T-helper 2 cell treated with Interferon-gamma antibody and Interleukin-4, amounts not matched to agents 100 ng/mL and 5 ng/mL, for 36 hours (primary cell): ENCODE measurements around the gene TENM4. TPM values are rescaled to one million over a fixed set of nuclear protein-coding genes. Genes with fewer than 3 reads are reported as not detected.
"Not testable (repeated sequence)": the region's sequence is repeated elsewhere in the genome, so short reads cannot be mapped to it uniquely, and the experiment has no call there.

ENCODE experiments used
- intact Hi-C: fragments of 100-400 bp; cut with micrococcal nuclease; formaldehyde crosslinking; loops from one replicate; pipeline ENCODE4 v1.15.1; 2023
- total RNA-seq: library from RNA; stranded (reverse); gene quantifications from 2 replicates; pipeline ENCODE4 v1.2.3, GENCODE V29; 2022

TENM4 gene
- total RNA-seq, 1 donor from 2014 or later: not detected

DNA sequence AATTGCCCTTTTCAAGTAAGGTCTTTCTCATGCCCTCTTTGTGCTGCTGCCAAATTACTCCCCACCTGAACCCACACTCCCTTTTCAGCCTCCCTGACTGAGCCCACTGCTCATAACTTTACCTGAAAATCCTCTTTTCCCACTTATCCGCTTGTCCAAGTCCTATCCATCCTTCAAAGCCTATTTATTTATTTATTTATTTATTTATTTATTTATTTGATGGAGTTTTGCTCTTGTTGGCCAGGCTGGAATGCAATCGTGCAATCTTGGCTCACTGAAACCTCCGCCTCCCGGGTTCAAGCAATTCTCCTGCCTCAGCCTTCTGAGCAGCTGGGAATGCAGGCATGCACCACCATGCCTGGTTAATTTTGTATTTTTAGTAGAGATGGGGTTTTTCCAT, 613.5 kb downstream of the TENM4 start:
- intact Hi-C loops: not testable (repeated sequence)

GRCh38 chr11:78825591-78826020, 615.2 kb downstream of the TENM4 start:
- intact Hi-C loops: no loop called here

DNA sequence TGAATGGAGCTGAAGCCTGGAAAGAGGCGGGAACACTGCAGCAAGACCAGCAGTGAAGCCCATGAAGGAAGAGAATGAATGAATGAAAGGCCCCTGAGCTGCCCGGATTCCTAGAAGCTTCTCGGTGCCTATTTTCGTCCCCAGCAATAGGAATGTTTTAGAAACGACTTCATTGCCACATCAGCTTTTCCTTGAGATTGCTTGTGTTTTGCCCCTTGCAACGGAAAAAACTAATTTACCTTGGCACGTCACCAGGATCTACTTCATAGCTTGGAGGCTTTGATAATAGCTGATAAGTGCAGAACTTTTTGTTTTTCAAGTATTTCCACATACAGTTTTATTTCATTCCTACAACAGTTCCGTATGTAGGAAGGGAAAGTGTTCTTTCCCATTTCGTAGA, 617.2 kb downstream of the TENM4 start:
- intact Hi-C loops: no loop called here

DNA sequence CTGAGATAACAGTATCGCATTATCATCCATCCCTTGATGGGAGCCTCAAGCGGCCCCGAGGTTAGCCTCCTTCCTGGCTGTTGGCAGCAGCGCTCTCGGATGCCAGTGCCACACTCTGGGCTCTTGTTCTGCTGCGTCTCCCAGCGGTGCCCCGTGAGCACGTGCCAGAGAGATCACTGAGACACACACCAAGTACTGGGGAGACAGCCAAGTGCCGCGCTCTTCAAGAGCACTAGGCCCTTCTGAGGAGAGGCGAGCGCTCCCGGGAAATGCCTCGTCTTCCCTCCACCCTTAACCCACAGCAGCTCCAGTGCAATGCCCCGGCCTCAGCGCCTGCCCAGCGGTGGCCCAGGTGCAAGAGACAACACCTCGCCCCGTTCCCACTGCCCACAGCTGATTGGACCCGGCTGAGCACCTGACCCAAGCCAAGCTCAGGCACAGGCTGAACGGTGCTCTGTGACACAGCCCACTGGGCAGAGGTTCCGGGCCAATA, 617.9 kb downstream of the TENM4 start:
- intact Hi-C loops: no loop called here

DNA sequence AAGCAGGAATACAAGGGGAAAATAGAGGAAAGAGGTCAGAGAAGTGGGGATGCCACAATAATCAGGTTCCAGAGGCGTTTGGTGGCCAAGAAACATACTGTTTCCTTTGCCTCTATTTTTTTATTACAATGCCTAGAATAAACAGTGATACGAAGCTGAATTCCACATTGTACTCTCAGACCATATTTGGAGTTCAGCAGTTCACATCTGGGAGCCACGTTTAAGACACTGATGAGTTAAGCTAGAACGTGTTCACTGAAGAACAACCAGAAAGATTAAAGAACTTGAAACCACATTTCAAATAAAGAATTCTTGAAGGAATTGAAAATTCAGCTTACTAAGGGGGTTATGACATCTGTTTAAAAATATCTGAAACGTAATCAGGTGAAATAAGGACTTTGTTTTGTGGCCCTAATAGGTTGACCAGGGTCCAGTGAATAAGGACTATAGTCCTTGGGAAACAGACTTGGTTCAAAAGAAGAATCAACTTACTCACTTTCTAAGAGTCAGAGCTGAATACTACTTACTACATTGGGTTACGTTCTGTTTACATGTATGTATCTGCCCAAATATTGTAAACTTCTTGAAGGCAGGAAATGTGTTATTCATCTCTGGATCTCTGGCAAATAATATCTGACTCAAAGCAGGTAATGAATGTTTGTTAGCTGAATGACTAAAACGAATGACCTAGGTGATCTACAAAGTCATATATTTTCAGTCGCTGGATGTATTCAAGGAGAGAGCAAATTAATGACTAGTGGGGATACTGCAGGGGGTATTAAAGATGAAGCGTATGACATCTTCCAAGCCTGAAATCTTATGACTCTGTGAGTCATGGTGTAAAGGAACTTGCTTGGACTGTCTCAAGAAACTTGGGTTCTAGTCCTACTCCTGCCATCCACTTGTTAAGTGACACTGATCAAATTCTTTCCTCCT, 619.2 kb downstream of the TENM4 start:
- intact Hi-C loops: no loop called here

- intact Hi-C loops: no loop called here
Measured at GRCh38 chr11:78820741-78821140, 620.1 kb downstream of the TENM4 start.

- intact Hi-C loops: no loop called here
Measured at GRCh38 chr11:78818201-78818600, 622.6 kb downstream of the TENM4 start.

DNA sequence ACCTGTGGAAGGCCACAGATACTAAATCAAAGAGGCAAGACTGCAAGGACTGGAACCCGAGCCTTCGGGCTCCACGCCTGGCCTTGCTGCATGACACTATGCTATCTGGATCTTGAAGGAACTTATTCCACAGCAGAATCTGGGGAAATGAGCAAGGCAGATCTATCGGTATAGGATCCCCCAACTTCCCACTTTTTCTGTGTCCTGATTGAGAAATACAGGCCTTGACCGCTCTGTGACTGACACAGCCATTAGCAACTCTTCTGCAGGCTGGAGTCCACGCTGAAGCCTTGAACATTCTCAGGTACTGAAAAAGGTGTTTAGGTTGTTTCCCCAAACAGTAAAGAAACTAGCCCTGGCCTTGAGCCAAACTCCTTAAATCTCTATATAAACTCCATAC, 625.0 kb downstream of the TENM4 start:
- intact Hi-C loops: no loop called here

GRCh38 chr11:78812513-78813293, 628.1 kb downstream of the TENM4 start:
- intact Hi-C loops: no loop called here

DNA sequence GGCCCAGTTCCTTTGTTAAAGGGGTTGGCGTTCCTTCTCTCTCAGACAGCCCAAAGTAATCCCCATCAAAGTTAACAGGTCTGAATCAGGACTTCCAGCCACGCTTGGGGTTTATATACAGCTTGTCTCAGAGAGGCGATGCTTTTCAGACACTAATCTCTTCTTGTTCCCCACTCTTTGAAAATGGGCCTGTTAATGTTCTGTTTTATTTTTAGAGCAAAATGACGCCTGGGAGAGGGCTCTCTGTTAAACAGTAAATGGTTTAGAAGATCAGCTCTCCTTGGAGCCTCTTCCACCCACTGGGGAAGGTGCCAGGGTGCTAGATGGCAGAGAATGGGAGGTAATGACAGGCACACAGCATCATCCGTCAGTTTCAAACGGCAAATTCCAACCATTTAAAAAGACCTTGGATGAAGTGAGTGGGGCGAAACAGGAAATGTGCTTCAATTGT, 630.2 kb downstream of the TENM4 start:
- intact Hi-C loops: no loop called here

GRCh38 chr11:78809931-78810541, 630.8 kb downstream of the TENM4 start:
- intact Hi-C loops: no loop called here

DNA sequence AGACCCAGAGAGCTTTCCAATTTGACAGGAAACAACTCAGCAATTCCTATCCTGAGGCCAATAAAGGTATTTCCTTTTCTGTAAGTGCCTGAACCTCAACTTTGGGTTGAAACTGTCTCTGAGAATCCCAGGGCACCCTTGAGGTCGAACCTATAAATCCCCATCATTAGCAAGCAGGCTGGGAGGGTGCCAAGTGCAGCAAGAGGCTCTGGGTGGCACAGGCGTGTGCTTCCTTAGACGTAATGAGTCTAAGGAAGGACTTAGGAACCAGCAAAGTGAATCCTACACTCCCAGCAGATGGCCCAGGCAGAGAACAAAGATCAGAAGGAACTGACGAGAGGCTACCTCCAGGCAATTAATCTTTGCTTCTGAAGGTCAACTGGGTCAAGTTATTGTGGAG, 631.9 kb downstream of the TENM4 start:
- intact Hi-C loops: no loop called here

GRCh38 chr11:78807351-78807750, 633.5 kb downstream of the TENM4 start:
- intact Hi-C loops: no loop called here

GRCh38 chr11:78806214-78807004, 634.4 kb downstream of the TENM4 start:
- intact Hi-C loops: no loop called here

DNA sequence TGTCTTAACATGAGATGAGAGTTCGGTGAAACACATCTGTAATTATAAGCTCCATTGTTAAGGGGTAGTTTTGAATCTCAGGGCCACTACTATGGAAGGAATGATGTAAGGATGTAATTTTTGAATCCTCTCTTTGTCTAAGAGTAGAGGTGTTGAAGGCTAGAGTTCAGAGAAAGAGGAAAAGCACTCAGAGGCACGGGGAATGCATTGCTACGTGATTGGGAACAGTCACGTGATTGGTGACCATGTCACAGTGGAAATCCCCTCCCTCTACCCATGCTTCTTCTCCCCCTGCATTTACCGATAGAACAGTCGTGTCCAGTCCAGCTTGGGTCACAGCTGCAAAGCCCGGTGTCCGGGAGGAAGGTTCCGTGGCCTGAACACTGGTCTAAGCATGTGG, 635.8 kb downstream of the TENM4 start:
- intact Hi-C loops: no loop called here

GRCh38 chr11:78803995-78804394, 636.8 kb downstream of the TENM4 start:
- intact Hi-C loops: no loop called here

GRCh38 chr11:78802058-78802761, 638.6 kb downstream of the TENM4 start:
- intact Hi-C loops: no loop called here

DNA sequence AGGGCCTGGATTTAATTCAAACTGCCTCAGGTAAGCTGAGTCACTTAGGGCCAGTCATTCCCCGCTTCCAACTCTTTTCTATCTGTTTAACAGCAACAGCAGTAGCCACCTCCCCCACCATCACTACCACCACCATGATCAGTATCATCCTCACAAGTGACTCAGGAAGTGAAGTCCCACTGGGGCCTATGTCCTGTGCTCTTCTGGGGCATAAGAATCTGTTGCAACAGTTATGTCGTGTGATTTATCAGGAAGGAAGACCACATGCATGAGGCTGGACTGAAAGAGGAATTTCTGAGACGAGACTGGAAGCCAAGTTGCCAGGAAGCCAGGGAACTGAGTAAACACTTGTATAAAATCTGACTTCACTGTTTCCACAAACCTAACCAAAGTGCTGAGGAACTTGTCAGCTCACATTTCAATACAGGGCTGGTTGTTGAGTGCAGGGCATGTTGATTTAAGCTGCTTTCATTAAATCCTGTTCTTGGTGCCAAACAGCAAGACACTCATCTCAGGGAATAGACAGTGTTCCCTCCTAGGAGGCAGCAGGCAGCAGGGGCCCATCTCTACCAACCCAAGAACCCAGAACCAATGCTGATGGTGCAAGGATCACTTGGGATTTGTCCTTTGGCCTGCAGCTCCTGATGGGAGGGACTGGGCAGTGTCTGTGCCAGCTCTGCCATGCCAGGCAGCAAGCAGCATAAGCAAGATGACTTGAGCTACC, 639.5 kb downstream of the TENM4 start:
- intact Hi-C loops: no loop called here

DNA sequence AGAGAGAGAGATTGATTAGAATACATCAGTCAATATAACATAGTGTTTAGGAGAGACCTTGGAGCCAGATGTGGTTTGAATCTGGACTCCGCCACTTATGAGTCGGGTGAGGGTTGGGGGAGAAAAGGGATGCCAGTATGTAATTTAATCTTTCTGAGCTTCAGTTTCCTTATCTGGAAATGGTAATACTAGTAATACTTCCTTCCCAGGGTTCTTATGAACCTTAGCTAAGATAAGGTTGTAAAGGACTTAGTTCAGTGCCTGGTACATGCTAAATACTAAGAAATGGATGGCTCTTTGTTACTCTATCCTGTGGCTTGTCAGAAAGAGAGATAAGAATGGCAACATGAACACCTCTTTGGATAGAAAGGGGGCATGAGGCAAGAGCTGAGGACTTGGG, 640.1 kb downstream of the TENM4 start:
- intact Hi-C loops: no loop called here
